Middle frontal gyrus (tissue), 1 donor: ENCODE data around the gene ARHGAP25.

Experiments
- DNase-seq: peaks from one replicate; pipeline ENCODE4 v3.0.0-alpha.2; 2015; ENCODE audit warnings: low spot score; ENCODE audit errors: extremely low spot score

Gene ARHGAP25

DNA sequence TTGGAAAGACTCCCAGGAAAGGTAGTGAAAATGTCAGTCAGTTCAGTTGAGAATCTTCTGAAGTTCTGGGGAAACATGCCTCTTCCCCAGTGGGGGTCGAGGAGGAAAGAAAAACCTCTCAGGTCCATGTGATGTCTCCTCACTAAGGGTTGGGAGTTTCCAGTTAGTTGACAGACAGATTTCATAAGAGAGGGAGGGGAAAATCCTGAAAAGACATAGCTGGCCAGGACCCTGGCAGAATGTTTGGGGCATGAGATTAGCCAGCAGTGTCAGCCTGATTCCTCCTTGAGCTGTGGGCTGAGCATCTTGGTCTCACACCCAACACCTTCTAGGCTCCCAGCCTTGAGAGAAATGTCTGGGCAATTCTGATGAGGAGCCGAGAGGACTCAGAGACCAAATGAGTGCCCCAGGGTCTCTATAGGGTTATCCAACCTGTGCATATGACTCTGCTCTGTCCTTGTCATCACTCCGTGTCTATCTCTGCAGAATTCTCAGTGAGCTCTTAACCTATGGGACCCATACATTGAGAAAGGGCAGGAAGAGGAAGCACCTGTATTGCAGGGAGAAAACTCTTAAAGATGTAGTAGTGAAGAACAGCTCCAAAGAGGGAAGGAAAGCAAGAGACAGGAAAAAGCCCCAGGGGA is 122.7 kb downstream of the ARHGAP25 start:
- no peak for DNase-seq

DNA sequence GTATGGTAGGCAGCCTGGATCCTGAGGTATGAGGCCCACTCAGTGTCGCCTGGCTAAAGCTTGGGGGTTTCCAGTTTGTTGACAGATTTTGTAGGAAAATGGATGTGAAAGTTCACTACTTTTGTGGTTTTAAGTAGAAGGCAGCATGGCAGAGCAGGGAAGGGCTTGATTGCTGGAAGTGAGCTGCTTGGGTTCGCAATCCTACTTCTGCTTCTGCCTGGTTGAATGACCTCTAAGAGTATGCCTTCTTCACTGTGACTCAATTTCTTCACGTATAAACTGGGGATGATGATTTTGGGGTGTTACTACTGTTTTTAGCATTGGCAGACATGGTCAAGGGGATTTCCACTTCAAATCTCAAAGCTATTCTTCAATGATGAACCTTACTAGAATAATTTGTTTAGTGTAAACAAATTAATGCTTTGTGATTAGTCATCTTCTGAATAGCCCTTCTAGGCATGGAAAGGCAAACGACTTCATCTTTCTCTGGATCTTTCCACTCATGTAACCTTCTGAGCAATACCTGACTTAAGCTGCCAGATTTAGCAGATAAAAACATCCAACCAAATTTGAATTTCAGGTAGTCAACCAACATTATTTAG is 123.3 kb downstream of the ARHGAP25 start:
- no peak for DNase-seq

DNA sequence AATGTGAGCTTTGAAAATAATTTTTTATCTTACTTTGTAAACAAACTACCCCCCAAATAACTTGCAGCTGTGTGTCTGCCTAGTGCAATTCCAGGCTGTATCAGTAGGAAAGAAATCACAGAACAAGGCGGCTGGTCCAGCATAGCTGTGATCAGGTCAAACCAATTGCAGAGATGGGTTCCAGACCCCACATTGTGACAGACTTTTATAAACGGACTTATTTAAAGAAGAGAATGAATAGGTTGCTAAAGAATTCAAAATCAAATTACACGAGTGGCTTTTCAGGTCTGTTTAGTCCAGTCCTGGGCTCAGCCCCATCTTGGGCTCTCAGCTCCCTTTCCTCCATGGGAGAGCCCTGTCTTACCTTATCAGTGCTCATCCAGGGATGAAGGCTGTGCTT is 125.5 kb downstream of the ARHGAP25 start:
- no peak for DNase-seq

DNA sequence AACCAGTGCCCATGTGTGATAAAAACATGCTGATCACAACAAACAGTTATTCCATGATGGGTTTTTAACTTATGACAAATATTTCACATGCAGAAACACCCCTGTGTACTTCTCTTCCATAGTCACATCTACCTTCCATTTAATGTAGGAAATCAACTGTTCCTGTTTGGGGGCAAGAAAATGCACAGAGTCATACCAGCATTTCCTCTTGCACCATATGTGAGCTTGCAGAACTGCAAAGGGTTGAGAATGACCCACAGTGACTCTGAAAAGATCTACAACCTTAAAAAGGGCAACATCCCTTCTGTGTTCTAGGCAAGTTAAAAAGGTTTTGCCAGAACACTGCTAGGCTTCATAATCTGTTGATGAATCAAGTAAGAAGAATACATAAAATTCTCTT is 126.7 kb downstream of the ARHGAP25 start:
- DNase-seq: no peak

DNA sequence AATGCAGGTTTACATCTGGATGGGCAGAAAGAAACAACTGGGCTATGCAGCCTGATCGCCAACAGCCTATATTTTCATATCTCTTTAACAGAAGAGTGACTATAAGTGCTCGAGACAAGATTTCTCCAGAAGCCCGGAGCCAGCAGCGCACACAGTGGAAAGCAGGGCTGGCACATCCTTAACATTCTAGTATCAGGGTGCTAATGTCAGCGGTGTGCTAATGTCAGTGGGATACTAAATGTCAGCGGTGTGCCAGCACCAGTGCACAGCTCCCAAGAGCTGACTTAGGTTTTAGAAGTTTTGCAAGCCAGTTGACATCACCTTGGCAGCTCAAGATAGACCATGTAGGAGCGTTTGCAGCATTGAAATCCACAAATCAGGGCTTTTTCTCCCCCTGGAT is 128.3 kb downstream of the ARHGAP25 start:
- no peak for DNase-seq

DNA sequence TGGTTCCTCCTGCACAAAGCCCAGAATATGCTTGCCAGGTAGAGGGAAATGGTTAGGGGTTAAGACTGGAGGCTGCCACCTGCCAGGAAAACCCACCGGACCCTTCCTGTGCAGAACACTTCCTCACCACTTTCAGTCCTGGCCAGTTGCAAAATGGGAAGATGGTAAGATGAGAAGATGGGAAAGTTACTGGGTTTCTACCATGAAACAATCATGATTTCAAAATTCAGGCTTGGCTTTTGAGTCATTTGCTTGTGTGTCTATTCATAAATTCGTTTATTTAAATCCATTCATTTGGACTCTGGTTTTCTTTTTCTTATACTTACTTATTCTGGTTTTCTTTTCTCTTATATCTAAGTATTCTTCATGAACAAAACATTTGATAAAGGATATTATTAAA is 129.4 kb downstream of the ARHGAP25 start:
- DNase-seq: no peak

DNA sequence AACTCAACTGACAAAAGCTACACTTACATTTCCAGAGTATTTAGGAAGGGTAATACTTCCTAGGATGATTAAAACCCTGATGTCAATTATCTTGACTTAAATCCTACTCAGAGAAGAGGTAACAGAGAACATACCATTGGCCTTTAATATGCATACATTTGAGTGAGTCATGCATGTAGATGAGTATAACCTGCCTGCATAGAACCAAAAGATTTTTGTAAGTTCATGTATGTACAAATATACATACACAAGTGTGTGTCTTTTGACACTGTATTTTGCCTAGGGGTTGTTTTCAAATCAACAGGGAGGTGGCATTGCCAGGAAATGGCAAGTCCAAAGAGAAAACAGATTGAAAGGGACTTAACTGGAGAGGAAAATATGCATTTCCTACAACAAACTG is 130.5 kb downstream of the ARHGAP25 start:
- DNase-seq: no peak

DNA sequence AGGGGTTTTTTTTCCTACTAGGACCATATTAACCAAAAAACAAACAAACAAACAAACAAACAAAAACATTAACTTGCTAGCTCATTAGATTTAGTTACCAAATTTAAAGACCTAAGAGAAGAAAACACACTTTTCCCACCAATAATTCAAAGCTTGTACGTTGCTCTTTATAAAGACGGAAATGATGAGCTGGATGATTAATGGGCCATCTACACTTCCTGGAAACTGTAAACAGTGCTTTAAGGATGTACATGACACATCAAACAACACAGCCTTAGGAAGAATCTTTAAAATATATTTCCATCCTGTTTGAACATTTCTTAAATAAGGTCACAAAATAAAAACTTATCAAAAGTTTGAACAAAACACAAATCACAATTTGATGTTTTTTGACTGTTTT is 135.6 kb downstream of the ARHGAP25 start:
- no peak for DNase-seq

DNA sequence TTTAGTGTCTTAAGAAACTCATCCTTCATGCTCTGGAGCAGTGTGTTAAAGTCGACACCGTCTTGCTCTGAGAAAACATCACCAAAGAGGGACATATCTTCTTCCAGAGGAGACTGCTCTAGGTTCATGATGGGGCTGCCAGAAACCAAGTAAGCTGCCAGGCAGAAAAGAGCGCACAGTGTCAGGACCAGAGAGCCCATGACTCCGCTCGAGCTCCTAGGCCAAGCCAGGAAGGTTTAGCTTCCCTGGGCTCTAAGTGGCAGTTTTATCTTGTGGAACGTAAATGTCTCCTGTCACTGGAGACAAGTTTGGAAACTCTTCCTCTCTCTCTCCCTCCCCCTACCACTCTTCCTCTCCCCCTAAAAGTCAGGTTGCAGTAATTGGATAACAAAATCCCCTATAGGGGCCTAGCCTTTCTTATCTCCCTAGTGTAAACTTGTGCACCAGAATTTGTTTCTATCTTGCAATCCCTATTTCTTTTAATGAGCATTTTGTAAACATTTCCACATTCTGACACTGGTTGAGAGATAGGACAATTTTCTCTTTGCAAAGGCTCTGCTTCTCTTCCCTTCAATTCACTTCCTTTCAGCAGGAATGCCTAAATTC is 136.7 kb downstream of the ARHGAP25 start, which contains the start of gene BMP10:
Gene BMP10 (minus strand): TSS at position 239 of the 606 bp plus-strand sequence. CDS start 39 bp downstream, at position 200.
- DNase-seq: no peak
